RPMI8226 (cell line): ENCODE data around the gene AIFM1.
A peak's percentile ranks its signal among the peaks of the same experiment; 100 is the strongest.
"Not testable (repeated sequence)": the region's sequence is repeated elsewhere in the genome, so short reads cannot be mapped to it uniquely, and the experiment has no call there.

ENCODE experiments used
- DNase-seq: peaks from one replicate; pipeline ENCODE4 v3.0.0-alpha.2; 2015

The AIFM1 gene

DNA sequence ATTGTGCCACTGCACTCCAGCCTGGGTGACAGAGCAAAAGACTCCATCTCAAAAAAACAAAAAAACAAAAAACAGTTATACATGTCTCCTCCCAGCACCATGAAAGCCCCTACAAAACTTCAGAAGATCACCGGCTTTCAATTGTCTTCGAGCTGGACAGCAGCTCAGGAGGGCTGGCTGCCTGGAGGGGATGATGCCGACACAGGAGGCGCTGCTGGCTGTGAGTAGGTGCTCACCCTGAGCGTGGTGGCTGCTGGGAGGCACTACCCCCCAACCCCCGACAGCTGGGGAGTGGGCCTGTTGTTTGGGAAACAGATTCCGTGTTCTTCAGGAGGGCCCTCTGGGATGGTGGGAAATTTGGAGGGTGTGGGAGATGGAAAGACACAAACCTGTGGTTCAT, 48.5 kb downstream of the AIFM1 start:
- no peak for DNase-seq

DNA sequence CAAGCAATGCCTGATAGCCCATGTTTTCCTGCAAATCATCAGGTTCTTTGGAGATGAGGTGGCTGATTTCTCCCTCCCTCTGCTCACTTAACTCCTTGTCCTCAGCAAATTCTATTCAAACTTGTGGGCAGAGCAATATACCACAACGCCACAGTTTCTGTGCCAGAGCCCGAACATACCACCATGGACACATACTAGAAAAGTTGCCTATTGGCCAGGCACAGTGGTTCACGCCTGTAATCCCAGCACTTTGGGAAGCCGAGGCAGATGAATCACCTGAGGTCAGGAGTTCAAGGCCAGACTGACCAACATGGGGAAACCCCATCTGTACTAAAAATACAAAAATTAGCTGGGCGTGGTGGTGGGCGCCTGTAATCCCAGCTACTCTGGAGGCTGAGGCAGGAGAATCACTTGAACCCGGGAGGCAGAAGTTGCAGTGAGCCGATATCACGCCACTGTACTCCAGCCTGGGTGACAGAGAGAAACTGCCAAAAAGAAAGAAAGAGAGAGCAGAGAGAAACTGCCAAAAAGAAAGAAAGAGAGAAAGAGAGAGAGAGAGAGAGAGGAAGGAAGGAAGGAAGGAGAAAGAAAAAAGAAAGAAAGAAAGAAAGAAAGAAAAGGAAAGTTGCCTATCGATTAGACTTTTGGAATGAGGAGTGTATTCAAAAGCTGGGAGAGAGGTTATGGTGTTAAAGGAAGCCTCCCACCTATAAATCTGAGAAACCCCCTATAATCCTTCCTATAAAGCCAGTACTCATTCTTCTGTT, 50.3 kb downstream of the AIFM1 start:
- DNase-seq = not testable (repeated sequence)

DNA sequence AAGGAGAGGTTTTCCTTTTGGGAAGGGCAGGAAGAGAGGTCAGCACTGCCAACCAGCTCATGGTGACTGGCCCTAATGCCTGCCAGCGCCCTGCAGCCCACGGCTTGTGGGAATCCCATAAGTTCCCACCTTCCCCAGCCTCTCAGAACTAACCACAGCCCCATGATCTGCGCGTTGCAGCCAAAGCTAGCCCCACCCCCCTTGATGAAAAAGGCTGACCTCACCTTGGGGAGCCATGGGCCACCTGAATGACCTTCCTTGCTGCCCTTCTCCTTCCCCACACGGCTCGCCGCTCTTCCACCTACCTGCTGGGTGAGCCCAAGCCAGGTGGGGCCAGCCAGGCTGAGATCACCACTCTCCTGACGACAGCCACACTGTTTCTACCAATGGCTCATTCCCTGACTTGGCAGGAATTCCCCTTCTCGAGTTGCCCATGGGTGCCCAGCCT, 51.5 kb downstream of the AIFM1 start:
- no peak for DNase-seq

DNA sequence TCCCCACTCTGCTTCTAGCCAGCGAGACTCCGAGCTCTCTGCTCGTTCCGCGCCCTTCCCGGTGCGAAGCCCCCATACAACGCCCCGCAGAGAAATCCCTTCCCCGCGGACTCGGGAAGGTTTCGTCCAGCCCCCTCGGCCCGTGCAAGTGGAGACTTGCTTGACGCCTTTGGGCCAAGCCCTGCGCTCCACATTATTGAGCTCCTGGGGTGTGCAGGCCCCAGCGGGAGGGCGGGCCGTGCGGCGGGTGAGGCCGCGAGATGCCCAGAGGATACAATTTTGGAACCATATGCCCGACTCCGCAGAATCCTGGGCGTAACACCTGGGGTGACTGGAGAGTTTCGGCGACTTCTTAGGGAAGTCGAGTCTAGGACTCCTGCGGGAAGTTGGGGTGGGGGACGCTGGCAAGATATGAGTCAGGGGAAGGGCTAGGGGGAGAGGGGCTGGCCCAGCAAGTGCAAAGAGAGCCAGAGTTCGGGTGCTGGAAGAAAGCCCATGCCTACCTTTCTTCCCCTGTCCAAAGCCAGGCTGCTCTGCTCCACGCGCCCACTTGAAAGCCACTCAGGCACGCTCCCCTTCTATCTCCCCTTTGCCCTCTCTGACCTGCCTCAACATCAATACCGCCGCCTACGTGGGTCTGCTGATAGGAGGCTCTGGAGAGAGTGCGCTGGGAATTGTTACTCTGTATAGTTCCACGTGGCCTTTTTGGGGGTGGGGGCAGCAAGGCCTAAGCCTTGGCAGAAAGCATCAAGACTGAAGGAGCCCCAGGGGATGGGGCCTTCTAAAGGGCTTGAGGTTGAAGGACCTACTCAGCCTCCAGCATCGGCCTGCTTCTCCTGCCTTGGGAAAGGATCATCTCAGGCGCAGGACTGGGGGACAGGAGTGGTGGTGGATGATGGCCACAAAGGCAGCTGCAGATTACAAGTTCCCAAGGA, 54.2 kb downstream of the AIFM1 start:
- DNase-seq = no peak

DNA sequence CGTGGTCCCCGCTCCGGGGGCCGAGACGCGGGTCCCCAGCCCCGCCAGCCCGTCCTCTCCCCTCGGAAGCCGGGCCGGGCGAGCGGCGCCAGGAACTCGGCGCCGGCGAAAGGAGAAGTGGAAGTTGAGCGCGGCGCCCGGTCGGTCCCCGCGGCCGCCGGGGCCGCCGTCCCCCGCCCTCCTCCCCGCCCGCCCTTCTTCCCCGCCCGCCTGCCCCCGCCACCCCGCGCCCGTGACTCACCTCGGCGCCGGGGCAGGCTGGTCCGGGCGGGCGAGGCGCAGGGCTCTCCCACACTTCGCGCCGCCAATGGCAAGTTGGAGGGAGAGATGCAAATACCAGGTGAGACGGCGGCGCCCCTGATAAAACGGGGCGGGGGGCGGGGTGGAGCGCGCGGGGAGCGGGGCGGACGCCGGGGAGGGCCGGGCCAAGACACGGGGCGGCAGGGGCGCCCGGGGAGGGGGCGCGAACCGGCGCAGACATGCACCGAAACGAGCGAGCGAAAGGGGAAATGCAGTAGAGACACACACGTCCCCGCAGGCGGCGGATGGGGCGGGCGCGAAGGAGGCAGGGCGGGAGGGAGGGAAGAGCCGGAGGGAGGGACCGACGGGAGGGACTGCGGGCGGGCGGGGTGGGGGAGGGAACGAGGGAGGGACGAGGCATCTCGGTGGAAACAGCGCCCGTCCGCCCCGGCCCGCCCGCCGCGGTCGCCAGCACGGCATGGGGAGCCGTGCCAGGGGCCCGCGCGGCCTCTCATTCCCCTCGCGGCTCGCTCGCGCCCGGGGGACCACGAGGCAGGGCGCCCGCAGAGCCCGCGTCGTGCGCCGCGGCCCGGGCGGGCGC, 55.0 kb downstream of the AIFM1 start, which contains the start of gene ELF4:
Gene ELF4 (minus strand): TSS at position 119 of the 841 bp plus-strand sequence. CDS start 29,167 bp downstream, outside the sequence.
- DNase-seq = peak; percentile 77

DNA sequence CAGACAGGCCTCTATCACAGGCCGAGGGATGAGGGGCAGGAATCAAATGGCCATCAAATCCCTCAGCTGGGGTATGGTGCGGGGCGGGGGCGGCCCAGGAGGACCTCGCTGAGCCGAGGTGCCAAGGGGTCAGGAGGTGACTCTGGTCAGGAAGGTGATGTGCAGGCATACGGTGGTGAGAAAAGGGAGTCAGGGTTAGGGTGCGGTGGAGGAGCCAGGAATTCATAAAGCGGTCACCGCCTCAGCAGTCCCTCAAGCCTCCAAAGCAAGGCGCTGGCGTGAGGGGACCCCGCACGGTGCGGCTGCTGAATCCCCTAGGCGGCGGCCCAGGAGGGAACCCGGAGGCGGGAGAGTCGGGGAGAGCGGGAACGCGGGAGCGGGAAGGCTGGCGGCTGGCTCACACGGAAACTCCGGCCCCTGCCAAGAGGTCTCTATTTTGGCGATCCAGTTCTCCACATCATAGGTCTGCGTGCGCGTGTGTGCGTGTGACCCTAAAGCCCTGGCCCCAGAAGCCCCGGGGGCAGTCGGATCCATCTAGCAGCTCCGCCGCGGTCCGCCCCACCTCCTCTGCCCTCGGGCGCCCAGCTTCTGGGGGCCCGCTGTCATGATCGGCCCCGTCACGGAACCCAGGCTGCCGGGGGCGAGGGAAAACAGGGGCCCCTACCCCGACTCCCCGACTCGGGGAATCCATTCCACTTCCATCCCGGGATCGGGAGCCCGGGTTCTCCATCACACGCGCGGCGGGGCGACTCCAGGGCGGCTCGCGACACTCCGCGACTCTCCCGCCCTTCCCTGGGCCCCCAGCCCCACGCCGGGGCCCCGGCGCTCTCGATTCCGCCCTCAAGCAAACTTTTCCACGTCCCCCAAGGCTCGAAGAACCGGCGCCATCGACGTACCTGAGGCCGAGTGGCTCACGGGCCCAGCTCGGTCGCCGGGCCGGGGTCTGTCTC, 55.9 kb downstream of the AIFM1 start:
- no peak for DNase-seq

DNA sequence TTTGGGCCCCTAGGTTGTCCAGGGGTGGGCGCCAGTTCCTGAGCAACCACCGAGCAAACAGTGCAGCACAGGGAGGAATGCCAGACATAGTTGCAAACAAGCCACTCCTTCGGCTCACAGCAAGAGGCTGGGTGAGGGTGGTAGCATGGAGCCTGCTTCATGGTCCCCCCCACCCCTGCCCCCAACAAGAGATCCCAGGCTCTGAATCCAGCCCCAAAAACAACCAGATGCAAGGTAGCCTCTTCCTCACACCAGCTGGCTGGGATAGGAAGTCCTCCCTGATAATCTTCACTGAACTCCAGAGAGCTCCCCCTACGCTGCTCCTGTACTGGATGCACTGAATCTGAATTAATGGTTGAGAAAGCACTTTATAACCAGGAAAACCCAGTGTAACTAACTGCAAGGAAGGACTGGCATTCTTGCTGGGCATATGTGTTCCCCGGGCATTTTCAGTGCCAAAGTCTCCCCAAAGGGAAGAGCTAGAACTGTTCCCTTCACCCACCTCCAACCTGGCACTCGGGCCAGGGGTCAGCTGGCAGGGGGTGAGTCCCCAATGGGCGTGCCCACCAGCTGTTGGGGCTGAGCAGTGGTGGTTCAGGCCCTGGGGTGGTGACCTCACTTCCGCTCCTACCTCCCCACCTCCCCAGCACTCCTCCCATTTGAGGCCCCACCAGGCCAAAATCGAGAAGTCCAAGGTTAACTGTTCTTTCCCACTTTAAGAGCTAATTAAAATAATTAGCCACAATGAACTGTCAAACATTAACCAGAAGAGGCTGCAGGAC, 56.8 kb downstream of the AIFM1 start:
- DNase-seq = peak; percentile 56

DNA sequence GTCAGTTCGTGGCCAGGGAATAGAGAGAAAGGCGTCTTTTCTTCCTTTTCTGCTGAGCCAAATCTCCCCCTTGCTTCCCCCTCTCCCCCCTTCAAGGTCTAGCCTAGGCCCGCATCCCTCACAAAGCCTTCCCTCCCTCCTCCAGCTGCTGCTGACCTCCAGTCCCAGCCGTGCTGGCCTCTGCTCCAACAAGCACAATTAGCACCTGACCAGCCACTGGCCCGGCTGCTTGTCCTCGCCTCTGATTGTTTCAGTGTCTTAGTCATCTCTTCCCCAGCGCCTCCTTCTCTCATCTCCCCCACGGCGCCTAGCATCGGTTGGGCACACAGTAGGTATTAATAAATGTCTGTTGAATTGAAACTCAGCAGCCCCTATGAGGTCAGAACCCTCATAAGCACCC, 59.6 kb downstream of the AIFM1 start:
- no peak for DNase-seq

DNA sequence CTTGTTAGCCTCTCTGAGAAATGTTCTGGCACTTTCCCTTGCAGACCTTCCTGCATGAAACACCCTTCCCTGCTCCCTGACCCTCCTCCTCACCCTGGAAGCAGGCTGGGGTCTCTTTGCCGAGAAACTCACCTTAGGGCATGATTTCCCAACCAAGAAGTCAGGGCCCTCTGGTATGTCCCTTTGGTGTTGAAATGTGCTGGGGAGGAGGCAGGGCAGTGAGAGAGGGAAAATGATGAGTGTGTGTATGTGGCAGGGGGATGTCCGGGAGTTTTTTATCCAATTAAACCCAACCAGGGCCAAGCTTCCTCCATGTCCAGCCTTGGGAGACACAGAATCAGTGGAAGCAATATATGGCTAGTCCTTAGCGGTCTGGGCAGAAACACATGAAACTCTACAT, 60.4 kb downstream of the AIFM1 start:
- no peak for DNase-seq

DNA sequence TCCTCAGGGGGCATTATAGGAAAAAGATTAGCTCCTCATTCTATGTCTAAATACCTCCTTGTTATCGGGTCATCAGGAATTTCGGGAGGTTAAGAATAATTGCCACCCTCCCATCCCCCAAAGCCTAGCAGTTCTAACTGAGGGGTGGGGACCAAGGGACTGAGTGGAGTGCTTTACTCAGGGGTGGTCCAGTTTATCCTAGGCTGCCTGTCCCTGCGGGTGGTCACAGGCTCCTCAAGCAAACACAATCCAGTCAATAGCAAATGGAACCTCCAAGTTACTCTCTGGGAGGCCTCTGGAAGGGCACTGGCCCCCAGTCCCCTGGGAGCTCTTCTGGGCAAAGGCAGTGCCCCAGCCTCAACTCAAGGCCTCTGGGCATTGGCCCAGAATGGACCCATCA, 62.0 kb downstream of the AIFM1 start:
- no peak for DNase-seq

DNA sequence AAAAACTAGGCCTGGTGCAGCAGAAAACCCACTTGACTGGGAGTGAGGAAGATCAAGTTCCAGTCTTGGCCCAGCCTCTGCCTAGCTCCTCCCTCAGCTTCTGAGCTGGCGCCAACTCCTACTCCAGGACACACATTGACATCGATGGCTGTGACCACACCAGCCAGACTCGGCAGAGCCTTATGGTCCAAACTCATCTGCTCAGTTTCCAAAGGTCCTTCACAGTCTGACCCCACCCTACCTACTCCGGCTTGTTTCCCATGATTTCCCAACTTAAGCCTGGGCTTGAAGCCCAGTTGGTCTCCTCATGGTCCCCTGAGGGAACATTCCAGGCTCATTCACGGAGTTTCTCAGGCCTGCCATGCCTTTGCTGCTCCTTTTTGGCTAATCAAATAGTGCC, 65.5 kb downstream of the AIFM1 start:
- no peak for DNase-seq

DNA sequence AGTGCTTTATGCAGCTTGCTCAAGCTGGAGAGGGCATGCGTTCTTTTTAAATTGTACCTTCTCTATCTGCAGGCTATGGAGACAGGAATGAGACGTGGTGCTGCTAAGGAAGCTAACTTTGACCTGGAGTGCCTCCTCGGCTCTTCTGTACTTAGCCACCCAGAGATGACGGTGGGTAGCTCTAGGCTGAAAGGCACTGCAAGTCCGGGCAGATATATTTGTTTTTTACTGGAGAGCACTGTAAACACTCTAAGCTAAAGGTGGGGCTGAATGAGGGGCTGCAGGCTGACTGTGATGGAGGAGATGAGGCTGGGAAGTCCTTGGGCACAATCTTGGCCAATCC, 67.5 kb downstream of the AIFM1 start:
- DNase-seq = no peak

DNA sequence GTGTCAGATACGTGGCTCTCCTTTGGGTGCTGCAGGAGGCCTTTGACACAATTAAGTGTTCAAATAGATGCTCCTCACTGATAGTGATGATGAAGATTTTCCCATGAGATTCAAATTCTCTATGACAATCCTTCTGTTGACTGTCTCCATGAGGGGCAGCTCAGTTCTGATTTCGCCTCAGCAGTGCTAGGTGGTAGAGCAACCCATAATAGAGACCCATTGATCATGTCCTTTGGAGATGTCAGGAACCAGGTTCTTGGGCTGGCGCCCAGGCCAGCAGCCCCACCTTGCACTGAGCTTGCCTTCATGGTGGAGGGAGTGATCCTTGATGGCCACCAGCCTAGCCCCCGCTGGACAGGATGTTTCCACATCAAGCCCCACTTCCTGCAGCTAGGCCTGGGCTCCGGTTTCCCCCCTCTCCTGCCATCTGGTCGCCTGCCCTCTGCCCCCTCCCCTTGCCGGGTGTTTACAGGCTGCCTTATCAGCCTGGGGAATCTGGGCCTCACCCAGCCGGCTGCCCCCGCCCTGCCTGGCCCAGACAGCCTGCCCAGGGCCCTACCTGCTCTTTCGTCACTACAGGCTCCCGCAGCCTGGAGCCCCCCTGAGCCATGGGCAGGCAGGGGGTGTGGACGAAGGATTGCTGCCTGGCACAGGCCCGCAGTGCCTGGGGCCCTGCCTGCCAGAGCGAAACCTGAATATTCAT, 68.0 kb downstream of the AIFM1 start:
- no peak for DNase-seq

DNA sequence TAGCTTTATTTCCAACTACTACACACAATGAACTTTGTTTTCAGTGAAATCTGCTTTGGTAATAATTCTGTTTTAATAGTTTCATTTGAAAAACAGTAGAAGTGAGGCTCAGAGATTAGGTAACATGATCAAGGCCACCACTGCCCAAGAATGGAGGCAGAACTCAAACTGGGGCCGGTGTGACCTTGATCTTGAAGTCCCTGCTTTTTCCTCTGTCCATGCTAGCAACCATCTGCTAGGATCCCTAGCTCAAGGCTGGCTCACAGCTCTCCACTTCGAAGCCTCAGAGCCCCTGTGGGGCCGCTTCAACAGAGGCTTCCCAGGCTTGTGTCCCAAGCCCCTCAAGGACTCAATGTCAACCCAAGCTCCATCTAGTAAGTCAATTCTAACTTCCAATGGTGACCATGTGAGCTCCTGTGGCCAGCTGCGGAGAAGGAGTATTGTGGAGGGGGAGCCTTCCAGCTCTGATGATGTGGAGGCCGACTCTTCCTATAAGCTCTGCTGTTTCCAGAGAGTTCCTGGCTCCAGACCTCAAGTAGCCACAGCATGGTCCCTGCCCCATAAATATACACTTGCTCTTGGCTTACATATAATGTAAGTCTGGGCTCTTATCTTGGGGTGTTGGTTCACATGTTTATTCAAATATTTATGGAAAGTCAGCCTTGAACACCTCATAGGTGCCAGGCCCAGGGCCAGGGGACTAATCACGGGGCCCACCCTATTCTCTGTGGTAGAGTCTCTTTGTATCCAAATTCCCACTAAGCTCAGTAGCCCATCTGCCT, 70.2 kb downstream of the AIFM1 start:
- DNase-seq = no peak

DNA sequence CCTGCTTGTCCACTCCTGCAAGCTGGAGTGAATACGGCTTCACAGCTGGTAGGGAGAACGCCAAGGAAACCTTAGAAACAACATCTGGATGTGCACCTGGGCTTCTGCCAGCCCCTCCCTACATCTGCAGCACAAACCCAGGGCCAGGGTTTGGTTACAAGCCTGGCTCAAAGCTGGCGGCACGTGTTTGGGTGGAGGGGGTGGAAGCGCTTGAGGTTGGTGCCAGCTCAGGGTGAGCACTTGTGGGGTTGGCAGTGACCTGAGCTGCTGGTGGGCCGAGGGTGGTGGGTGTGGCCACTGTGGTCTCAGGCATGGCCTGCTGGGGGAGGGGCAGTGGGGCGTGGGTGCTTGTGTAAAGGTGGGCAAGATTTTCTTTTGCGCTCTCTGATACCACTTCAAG, 70.9 kb downstream of the AIFM1 start:
- peak; percentile 45 for DNase-seq

DNA sequence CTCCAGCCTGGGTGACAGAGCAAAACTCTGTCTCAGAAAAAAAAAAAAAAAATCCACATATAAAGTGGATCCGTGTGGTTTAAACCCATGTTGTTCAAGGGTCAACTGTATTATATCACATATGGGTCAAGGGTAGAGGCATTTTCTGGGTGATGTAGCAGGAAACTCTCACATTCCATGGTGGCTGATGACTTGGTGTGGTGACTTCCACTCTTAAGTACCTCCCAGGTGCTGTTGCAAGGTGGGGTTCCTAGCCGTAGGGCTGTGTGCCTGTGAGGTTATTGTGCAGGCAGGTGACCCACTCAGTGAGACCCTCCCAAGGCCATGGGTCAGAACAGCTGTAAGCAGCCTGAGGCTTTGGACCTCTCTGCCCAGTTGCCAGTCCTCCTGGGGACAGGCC, 72.4 kb downstream of the AIFM1 start:
- no peak for DNase-seq

DNA sequence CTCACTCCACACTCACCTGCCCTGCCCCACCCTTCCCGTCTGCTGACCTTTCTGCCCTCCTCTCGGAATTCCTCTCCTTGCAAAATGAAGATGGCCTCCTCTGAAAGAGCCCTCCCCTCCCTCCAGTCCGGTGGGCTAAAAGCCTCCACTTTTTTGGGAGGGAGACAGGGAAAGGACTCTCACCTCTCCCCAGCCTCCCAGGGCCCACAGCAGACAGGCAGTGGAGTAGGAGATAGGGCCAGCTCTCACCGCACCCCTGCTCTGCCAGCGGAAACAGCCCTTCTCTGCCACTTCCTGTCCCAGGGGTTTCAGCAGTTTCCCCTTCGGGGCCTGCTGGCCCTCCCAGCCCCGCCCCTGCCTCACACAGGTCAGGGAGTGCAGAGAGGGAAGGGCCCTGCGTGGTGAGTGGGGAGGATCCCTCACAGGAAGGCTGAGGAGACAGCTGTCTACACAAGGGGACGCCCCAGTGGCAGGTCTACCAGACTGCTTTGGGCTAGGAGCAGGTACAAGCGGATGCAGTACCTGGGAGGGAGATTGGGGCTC, 73.6 kb downstream of the AIFM1 start:
- DNase-seq = peak; percentile 79

DNA sequence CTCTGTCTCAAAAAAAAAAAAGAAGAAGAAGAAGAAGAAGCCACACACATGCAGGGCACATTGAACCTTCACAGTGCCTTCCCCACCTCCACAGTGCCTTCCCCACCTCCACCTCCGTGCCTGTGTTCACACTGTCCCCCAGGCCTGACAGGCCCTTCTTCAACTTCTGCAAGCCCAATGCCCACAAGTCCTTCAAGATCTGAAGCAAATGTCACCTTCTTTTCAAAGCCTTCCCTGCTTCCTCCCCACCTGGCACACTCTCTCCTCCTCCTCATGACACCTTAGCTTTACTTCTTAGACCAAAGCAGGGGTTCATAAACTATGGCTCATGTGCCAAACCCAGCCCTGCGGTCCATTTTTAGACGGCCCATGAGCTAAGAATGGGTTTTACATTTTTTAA, 75.3 kb downstream of the AIFM1 start:
- no peak for DNase-seq
